RWPE1 (cell line): ENCODE data around the gene TMEM117.

Source experiments
- CTCF ChIA-PET: fragments of 350-600 bp; sonication (Branson Sonifier 250); formaldehyde crosslinking; extraction: SDS; loops from one replicate; lab custom pipeline; 2021; lab: Yijun Ruan, JAX
- POLR2A ChIA-PET: fragments of 400-600 bp; formaldehyde crosslinking; extraction: SDS; loops from one replicate; lab custom pipeline; 2020; ENCODE audit warnings: antibody characterized with exemption; ENCODE audit not compliant: low non-redundant PET; lab: Yijun Ruan, JAX
- DNase-seq: peaks from one replicate; pipeline ENCODE4 v3.0.0; 2012; ENCODE audit warnings: low spot score
- H3K27ac ChIP-seq: fragments of 450-650 bp; 2 replicates; pipeline ENCODE4 v1.5.1; 2017
- CTCF ChIP-seq: fragments of 450-650 bp; conservative IDR thresholded peaks from 2 replicates; pipeline ENCODE4 v1.5.1; 2017; ENCODE audit warnings: low read depth, mild to moderate bottlenecking

The TMEM117 gene

DNA sequence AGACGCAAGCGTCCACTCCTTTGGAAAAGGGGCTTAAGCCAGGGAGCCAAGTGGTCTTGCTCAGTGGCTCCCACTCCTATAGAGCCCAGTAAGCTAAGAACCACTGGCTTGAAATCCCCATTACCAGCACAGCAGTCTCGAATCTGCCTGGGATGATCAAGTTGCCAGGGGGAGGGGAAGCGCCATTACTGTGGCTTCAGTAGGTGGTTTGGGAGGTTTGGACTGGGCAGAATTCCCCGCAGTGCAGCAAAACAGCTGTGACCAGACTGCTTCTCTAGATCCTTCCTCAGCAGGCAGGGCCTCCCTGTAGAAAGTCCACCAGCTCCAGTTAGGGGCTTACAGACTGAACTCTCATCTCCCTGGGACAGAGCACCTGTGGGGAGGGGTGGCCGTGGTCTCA is 115.4 kb downstream of the TMEM117 start:
- TF ChIP-seq CTCF: no peak
- no peak overlapping the region for H3K27ac ChIP-seq
- ChIA-PET POLR2A (no interaction called here), CTCF (no interaction called here)
- DNase-seq: no peak

- CTCF ChIA-PET: interaction anchor here (0.6 to 1.0 kb wide), 3 partner anchors 57 to 973 kb away, joined by 3 to 5 read pairs (median 3); no protein-coding TSS in a partner anchor
- POLR2A ChIA-PET: no interaction called here
- peak; percentile 50 for TF ChIP-seq CTCF
Measured at GRCh38 chr12:43957732-43958372, 122.0 kb downstream of the TMEM117 start.

DNA sequence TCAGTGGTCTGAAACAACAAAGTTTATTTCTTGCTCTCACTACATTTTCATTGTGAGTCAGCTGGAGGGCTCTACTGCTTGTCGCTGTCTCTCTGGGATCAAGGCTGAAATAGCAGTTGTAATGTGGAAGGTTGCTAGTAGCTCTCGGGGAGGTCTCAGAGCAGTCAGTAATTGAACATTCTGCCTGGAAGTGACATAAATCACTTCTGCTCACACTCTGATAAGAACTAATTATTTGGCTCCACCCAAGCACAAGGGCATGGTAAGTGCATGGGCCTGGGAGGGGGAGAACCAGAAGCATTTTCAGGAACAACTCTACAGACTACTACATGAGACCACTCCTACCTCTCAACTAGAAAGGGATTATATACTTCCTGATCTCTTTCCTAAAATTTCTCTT is 128.2 kb downstream of the TMEM117 start:
- TF ChIP-seq CTCF: no peak
- ChIA-PET CTCF (no interaction called here), POLR2A (no interaction called here)
- no peak overlapping the region for H3K27ac ChIP-seq
- DNase-seq: no peak

More at GRCh38 chr12:43957732-43958372, 122.0 kb downstream of the TMEM117 start:
- DNase-seq: peak; percentile 46
- H3K27ac ChIP-seq: no peak overlapping the region

- TF ChIP-seq CTCF: no peak
Measured at GRCh38 chr12:43964961-43965360, 129.1 kb downstream of the TMEM117 start.

DNA sequence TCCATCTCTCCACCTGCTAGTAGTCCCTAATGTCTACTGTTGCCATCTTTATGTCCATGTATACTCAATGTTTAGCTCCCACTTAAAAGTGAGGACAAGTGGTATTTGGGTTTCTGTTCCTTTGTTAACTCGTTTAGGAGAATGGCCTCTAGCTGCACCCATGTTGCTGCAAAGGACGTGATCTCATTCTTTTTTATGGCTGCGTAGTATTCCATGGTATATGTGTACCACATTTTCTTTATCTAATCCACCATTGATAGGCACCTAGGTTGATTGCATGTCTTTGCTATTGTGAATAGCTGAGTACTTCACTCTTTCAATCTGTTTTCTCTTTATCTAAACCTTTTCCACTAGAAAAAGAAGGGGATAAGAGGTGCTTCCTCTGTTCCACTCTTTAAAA is 130.0 kb downstream of the TMEM117 start:
- ChIA-PET CTCF (interaction anchor here (0.7 kb wide), 1 partner anchor 194 kb away, joined by 3 read pairs; no protein-coding TSS in a partner anchor), POLR2A (no interaction called here)
- no peak for TF ChIP-seq CTCF
- DNase-seq: no peak
- no peak overlapping the region for H3K27ac ChIP-seq

More at GRCh38 chr12:43964961-43965360, 129.1 kb downstream of the TMEM117 start:
- H3K27ac ChIP-seq: no peak overlapping the region
- ChIA-PET POLR2A (no interaction called here), CTCF (no interaction called here)
- no peak for DNase-seq

DNA sequence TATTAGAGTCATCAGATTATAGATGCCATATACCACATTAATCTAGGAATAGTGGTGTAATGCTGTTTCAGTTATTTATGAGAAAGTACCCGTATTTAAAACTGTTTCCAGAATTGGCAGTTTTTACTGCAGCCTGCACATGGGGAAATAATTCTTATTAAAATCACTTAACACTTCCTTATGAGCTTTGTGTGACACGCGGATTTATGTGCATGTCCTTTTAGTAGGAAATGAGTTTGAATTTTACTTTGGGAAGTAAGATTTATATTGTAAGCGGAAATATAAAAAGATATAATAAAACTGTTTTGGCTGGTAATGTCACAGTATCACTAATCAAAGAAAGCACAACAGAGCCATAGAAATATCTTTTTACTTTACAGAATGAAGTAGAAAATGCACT is 132.9 kb downstream of the TMEM117 start:
- no peak overlapping the region for H3K27ac ChIP-seq
- no peak for DNase-seq
- CTCF ChIA-PET: no interaction called here
- TF ChIP-seq CTCF: no peak
- POLR2A ChIA-PET: no interaction called here
